Smooth muscle cell (in vitro differentiated cells): ENCODE results near the gene ABL2. TPM values are rescaled to one million over a fixed set of nuclear protein-coding genes. Genes with fewer than 3 reads are reported as not detected.

Experiments
- DNase-seq: peaks from one replicate; lab custom pipeline; 2025; ENCODE audit not compliant: unreplicated experiment; lab: John Stamatoyannopoulos, UW
- H2AFZ ChIP-seq: fragments of 200-600 bp; sonication (generic); 2 replicates; pipeline ENCODE4 v1.6.0; 2016; ENCODE audit warnings: antibody characterized with exemption, low read depth, mild to moderate bottlenecking
- H3F3A ChIP-seq: fragments of 200-600 bp; sonication (generic); 2 replicates; pipeline ENCODE4 v1.6.0; 2017; ENCODE audit warnings: antibody characterized with exemption, low read depth
- H3K27ac ChIP-seq: fragments of 200-600 bp; sonication (generic); 2 replicates; pipeline ENCODE4 v1.5.1; 2016; ENCODE audit warnings: low read depth, mild to moderate bottlenecking
- H3K27me3 ChIP-seq: fragments of 200-600 bp; sonication (generic); 2 replicates; pipeline ENCODE4 v1.6.1; 2016; ENCODE audit warnings: low read depth, mild to moderate bottlenecking
- H3K36me3 ChIP-seq: fragments of 200-600 bp; sonication (generic); 2 replicates; pipeline ENCODE4 v1.5.1; 2016; ENCODE audit warnings: low read depth
- H3K4me1 ChIP-seq: fragments of 200-600 bp; sonication (generic); 2 replicates; pipeline ENCODE4 v1.5.1; 2016; ENCODE audit warnings: low read depth
- H3K4me2 ChIP-seq: fragments of 200-600 bp; sonication (generic); 2 replicates; pipeline ENCODE4 v1.6.0; 2016; ENCODE audit warnings: mild to moderate bottlenecking
- H3K4me3 ChIP-seq: fragments of 200-600 bp; sonication (generic); 2 replicates; pipeline ENCODE4 v1.5.1; 2016; ENCODE audit warnings: mild to moderate bottlenecking
- H3K79me2 ChIP-seq: fragments of 200-600 bp; sonication (generic); 2 replicates; pipeline ENCODE4 v1.6.0; 2016; ENCODE audit warnings: low read depth, mild to moderate bottlenecking
- H3K9ac ChIP-seq: fragments of 200-600 bp; sonication (generic); 2 replicates; pipeline ENCODE4 v1.6.0; 2016; ENCODE audit warnings: low read depth
- H3K9me3 ChIP-seq: fragments of 200-600 bp; sonication (generic); replicated peaks from 2 replicates; pipeline ENCODE4 v1.5.1; 2016; ENCODE audit warnings: low read depth
- H4K20me1 ChIP-seq: fragments of 200-600 bp; sonication (generic); 2 replicates; pipeline ENCODE4 v1.6.0; 2016; ENCODE audit warnings: low read depth
- WGBS: methylation state at CpG from one replicate; pipeline ENCODE4 v1.1.7; 2016; ENCODE audit warnings: low lambda C conversion rate; 5-methylcytosine and 5-hydroxymethylcytosine counted together
- polyA plus RNA-seq: library from polyadenylated mRNA; unstranded; fragments of >200 nt; fragmentation: Nextera tagmentation; extraction: Ambion mirVana; gene quantifications from 2 replicates; pipeline ENCODE4 v1.2.1, GENCODE V29; 2016
- total RNA-seq: library from RNA; depleted of rRNA; stranded (reverse); fragments of >200 nt; gene quantifications from 2 replicates; pipeline ENCODE4 v1.2.3, GENCODE V29; 2014
- TF ChIP-seq, protein P1 (sequence below): fragments of 200-600 bp; sonication (generic); IDR thresholded peaks from 2 replicates; pipeline ENCODE4 v1.5.1; 2017; ENCODE audit warnings: borderline replicate concordance, mild to moderate bottlenecking, antibody characterized with exemption; ENCODE audit not compliant: insufficient read depth, poor library complexity, severe bottlenecking

The ABL2 gene
- total and polyA plus RNA-seq, 2 experiments from 2014 or later, result 16.5 to 56.5 TPM

DNA sequence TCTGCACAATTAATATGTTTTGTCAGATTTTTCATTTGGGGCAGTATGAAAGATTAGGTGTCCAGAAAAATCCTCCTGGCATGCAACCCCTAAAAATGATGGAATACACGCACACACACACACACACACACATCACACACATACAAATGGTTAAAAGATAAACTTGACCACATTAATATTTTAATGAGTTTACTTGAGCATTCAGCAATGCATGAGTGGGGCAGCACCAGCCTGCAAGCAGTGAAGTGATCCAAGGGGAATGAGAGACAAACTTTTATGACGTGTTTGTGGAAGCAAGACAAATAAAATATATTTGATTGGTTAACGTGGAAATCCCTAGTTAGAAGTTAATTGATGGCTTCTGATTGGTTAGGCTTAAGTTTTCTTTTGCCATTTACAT is 35.0 kb upstream of the ABL2 start:
- Histone ChIP-seq H3K27me3 (no peaks in the 10 kb centered on the region), H3K79me2 (no peaks in the 10 kb centered on the region), H3K9me3 (no peaks in the 10 kb centered on the region), H3K4me1 (no peaks in the 10 kb centered on the region), H3K36me3 (no peaks in the 10 kb centered on the region), H3K4me2 (no peak overlapping the region), H3K9ac (no peak overlapping the region), H4K20me1 (no peaks in the 10 kb centered on the region), H2AFZ (no peak overlapping the region), H3K27ac (no peak overlapping the region), H3K4me3 (no peak overlapping the region), H3F3A (no peaks in the 10 kb centered on the region)
- TF ChIP-seq, protein P1, sequence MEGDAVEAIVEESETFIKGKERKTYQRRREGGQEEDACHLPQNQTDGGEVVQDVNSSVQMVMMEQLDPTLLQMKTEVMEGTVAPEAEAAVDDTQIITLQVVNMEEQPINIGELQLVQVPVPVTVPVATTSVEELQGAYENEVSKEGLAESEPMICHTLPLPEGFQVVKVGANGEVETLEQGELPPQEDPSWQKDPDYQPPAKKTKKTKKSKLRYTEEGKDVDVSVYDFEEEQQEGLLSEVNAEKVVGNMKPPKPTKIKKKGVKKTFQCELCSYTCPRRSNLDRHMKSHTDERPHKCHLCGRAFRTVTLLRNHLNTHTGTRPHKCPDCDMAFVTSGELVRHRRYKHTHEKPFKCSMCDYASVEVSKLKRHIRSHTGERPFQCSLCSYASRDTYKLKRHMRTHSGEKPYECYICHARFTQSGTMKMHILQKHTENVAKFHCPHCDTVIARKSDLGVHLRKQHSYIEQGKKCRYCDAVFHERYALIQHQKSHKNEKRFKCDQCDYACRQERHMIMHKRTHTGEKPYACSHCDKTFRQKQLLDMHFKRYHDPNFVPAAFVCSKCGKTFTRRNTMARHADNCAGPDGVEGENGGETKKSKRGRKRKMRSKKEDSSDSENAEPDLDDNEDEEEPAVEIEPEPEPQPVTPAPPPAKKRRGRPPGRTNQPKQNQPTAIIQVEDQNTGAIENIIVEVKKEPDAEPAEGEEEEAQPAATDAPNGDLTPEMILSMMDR, result no peak
- 86% methylated on average over 3 of the region's 3 CpGs for WGBS
- no peak for DNase-seq

DNA sequence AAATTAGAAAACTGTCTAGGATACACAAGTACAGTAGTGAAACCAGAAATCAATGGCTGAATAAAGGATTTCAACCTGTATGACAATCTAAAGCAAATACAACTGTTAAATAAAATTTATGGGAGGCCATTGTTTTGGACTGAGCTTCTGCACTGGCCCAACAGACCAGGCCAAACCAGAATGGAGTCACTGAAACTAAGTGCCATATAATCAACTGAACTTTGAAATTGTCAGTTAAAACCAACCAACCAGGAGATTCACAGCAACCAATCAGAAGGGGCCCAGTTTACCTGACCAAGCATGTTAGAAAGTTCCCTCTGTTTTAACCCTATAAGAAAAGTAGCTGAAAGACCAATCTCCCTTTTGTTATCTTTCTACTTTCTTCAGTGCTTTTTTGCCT is 33.6 kb upstream of the ABL2 start:
- TF ChIP-seq, protein P1, result no peak
- Histone ChIP-seq H3K9ac (no peak overlapping the region), H3K4me1 (no peaks in the 10 kb centered on the region), H2AFZ (no peak overlapping the region), H3K36me3 (no peaks in the 10 kb centered on the region), H3K27ac (no peak overlapping the region), H3K9me3 (no peaks in the 10 kb centered on the region), H3K4me3 (no peak overlapping the region), H4K20me1 (no peaks in the 10 kb centered on the region), H3K79me2 (no peaks in the 10 kb centered on the region), H3F3A (no peaks in the 10 kb centered on the region), H3K4me2 (no peak overlapping the region), H3K27me3 (no peaks in the 10 kb centered on the region)
- DNase-seq, result no peak

DNA sequence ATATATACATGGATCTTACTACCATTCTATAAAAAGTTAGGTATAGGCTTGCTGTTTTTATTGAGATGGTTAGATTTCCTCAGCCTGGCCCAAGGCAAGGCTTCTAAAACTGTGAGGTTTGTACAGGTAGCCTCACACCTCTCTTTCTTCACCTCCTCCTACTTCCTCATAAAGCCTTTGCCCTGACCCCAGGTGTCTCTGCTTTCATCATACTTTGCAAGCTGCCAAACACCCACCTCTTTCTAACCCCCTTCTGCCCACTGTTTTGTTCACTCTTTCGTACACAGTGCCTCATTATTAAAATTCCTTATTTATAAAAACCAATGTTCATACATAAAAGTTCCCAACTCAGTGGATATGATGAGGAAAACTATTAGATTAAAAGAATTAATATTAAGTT is 32.7 kb upstream of the ABL2 start:
- H3F3A ChIP-seq, result no peaks in the 10 kb centered on the region
- H4K20me1 ChIP-seq, result no peaks in the 10 kb centered on the region
- WGBS, result 91% methylated on average over 1 of the region's 1 CpG
- no peak overlapping the region for H3K9ac ChIP-seq
- H3K27ac ChIP-seq, result no peak overlapping the region
- H3K4me1 ChIP-seq, result no peaks in the 10 kb centered on the region
- H3K4me2 ChIP-seq, result no peak overlapping the region
- no peak overlapping the region for H2AFZ ChIP-seq
- H3K27me3 ChIP-seq, result no peaks in the 10 kb centered on the region
- no peak overlapping the region for H3K4me3 ChIP-seq
- no peak for DNase-seq
- H3K79me2 ChIP-seq, result no peaks in the 10 kb centered on the region
- TF ChIP-seq, protein P1, result no peak
- H3K36me3 ChIP-seq, result no peaks in the 10 kb centered on the region
- H3K9me3 ChIP-seq, result no peaks in the 10 kb centered on the region

DNA sequence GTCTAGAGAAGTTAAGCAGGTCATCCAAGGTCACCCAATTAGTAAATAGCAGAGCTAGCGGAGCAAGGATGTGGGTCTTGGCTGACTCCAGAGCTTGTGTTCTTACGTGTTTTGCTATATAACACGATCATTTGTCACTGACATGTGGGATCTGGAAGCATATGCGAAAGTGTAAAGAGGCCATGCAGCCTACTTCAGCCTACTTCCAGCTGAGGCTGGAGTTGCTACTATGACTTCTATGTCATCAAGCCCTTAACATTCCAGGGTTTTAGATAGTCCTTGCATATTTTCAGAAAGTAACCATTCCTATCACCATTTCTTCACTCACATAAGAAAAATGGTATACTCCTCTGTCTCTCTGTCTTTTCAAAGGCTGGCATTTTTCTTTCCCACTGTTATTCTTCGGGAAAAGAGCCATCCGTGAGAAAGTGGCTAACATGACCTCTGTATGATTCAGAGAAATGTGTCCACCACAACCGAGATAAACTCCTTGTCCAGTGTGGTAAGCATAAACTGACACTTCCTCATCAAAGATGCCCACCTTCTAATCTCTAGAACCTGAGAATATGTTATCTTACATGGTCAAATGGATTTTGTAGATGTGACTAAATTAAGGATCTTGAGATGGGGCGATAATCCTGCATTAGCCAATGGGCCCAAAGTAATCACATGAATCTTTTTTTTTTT is 24.0 kb upstream of the ABL2 start:
- 72% methylated on average over 8 of the region's 8 CpGs for WGBS
- no peak for DNase-seq

More for the DNA sequence above, 24.0 kb upstream of the ABL2 start:
- Histone ChIP-seq H3K9ac (no peak overlapping the region), H3K36me3 (no peaks in the 10 kb centered on the region), H2AFZ (no peak overlapping the region), H4K20me1 (no peaks in the 10 kb centered on the region), H3K4me1 (no peaks in the 10 kb centered on the region), H3K27me3 (no peaks in the 10 kb centered on the region), H3K27ac (no peak overlapping the region), H3K4me2 (no peak overlapping the region), H3K79me2 (no peaks in the 10 kb centered on the region), H3F3A (no peaks in the 10 kb centered on the region), H3K9me3 (no peaks in the 10 kb centered on the region), H3K4me3 (no peak overlapping the region)
- TF ChIP-seq, protein P1, result no peak
